Pulmonary artery endothelial cell (primary cell): ENCODE results near the gene HS3ST3A1. TPM values are rescaled to one million over a fixed set of nuclear protein-coding genes. Genes with fewer than 3 reads are reported as not detected.
"Not testable (repeated sequence)": the region's sequence is repeated elsewhere in the genome, so short reads cannot be mapped to it uniquely, and the experiment has no call there.

Experiments used
- DNase-seq: peaks from one replicate; pipeline ENCODE4 v3.0.0-alpha.2; 2011; ENCODE audit warnings: low read depth, low spot score
- total RNA-seq: library from RNA; depleted of rRNA; stranded (reverse); fragments of >200 nt; gene quantifications from 2 replicates; pipeline ENCODE4 v1.2.3, GENCODE V29; 2014

Gene HS3ST3A1
- total RNA-seq, 1 donor from 2014 or later = not detected

DNA sequence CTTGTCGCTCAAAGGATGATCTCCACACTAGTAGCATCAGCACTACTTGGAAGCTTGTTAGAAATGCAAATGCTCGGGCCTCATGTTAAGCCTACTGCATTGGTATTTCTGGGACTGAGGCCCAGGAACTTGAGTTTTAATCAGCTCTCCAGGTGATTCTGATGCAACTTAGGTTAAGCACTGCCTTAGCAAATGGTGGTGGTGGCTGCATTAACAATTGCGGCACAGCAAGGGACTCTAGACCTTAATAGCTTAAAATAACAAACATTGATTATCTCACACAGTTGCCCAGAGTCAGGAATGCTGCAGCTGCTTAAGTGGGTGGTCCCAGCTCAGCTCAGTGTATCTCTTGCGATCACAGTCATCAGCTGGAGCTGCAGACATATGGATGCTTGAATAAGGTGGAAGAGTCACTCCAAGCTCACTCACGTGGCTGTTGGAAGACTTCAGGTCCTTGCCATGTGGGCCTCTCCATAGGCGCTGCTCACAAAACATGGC is 25.8 kb downstream of the HS3ST3A1 start:
- DNase-seq = no peak

DNA sequence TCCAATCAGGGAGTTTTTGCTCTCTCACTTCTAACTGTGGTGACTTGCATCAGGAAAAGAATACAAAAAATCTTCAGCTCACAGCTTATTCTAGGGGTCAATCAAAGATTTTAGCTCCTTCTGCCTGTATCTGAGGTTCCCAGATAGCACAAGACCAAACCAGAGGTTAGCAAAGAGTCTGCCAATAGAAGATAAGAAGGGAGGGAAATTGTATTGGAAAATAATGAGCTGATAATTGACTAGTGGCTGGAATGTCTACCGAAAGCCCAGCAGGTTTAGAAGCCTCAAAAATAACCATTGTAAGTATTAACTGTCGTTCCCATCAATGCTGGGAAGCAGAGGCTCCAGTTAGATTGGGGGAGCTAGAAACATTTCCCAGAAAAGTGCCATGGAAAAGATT is 26.3 kb downstream of the HS3ST3A1 start:
- no peak for DNase-seq

GRCh38 chr17:13572581-13572980 is 29.1 kb downstream of the HS3ST3A1 start:
- DNase-seq = no peak

DNA sequence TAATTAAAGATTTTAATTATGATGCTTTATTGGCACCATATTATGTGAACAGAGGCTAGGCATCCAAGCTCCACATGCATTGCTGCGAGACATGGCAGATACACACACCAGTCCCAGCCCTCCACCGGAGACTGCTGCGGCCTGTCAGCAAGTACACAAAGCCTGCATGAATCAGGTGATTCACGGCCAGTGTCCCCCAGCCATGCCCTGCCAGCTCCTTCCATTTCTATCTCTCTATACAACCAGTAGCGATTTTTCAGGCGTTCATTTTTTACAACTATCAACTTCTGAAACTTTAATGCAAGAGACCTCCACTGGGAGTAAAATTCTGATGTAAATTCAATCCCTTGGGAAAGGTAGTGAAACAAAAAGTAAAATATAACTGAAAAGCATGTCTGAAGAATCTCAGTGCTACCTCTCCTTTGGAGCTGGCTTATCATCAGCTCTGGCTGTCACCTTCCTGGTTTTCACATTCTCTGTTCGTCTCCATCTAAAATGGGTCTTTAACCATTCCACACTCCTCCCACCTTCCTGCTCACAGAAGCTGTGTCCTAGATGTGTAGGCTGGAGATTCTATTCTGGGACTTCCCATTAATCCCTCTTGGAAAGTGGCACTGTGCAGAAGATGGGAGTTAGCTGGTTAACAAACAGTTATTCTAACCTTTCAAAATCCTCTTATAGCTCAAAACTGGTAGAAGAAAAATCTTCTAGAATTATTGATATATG is 32.2 kb downstream of the HS3ST3A1 start:
- no peak for DNase-seq

DNA sequence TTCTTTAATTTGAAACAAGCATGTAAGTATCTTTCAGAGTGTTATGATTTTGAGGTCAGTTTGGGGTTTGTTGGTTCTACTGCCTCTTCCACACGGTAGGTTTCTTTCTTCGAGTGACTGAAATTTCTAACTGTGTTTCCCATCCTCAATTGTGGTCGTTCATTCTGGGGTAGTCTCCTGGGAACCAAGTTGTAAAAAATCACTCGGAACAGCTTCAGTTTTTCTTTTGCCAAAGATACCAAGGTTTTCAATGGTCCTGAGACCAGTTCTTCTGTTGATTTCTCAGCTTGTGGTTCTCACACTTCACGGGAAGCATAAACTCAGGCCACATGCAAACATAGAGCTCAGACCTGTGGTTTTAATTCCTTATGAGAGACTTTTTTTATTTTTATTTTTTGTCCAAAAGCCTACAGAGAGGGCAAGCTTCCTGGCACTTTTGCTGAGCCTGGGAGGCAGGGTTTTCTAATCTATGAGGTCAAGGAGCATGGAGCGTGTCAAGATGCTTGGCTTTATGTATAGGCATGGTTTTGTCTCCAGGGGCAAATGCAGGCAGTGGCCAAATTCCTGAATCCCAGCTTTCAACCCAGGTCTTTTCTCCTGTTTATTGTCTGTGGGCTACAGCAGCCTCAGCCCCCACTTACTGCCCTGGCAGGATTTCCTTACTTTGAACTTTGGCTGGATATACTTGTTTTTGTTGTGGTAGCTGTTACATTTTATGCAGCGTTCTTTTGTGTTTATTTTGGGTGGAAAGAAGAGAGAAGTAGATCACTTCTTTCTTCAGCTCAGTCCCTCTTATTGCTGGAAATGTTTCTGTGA is 32.9 kb downstream of the HS3ST3A1 start:
- no peak for DNase-seq

- no peak for DNase-seq
Measured at GRCh38 chr17:13563866-13564265, 37.9 kb downstream of the HS3ST3A1 start.

DNA sequence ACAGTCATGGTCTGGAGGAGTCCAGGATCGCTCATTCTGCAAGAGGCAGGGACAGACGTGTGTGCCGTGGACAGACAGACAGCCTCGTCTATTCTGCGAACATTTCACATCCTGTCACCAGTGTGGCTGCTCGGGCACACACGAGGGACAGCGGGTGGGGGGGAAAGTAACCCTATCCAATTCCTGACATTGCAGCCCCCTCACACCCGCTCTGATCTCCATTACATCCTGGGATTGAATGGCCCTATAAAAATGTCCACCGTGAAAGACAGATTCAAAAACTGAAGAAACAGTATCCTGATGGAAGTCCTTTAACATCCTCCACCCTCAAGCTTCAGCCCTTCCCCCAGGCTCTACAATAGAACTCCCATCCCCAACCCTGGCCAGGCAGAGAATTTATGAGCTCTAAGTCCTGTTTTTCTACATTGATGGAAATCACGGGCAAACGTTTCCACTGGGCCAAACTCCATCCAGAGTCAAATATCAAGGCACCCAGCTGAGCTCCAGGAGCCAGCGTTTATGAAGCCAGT is 39.4 kb downstream of the HS3ST3A1 start:
- DNase-seq = no peak

DNA sequence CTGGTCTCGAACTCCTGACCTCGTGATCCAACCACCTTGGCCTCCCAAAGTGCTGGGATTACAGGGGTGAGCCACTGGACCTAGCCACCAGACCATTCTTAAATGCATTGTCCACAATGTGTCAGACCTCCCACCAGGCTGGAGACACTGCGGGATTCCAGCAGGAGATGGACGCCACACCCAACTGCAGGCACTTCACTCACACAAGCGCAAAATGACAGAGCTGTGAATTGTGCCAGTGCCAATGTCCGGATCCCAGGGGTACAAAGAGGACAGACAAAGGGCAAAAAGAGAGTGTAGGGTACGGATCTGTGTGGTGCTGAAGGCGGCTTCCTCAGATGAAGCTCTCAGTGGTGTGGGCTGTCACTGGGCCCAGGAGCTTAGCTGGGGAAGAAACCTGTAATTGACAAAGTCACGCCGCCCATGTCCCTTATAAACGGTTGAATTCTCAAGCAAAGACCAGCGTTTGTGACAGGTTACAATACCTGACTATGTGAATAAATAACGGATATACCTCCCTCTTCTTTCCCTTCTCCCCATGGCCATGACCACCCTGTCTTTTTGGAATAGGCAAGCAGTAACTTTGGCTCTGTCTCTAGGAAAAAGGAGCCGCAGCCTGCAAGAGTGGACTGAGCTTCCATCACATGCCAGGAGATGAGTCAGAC is 40.0 kb downstream of the HS3ST3A1 start:
- no peak for DNase-seq

DNA sequence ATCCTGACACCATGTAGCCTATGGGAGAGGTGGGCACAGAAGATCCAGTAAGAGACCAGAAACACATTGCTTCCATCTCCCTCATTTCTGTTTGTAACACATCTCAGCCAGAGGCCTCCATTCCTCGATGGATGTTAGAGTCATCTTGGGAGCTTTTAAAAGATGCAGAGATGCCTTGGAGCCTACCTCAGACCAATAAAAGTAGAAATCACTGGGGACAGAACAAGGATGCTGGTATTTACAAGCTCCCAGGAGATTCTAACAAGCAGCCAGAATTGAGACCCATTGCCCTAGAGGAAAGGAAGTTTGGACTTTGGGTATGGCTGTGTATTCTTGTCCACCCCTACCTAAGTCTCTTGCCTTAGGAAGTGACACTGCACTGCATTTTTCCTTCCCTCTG is 40.8 kb downstream of the HS3ST3A1 start:
- no peak for DNase-seq

DNA sequence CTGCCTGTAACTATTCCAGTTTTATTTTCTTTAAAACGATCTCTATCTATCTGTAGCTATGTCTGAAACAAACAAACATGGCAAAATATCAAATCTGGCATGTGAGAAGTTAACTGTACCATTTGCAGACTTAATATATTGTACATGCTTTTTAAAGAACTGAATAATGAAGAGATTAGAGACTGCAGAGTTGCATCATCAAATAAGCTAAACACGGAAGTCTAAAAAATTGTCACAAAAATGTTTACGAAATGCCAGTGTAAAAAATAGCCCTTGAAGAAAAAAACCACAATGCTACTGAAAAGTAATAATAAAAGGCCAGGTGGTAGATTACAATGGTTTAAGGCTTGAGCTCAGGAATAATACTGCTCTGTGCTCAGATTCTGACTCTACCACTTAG is 43.1 kb downstream of the HS3ST3A1 start:
- DNase-seq = no peak

DNA sequence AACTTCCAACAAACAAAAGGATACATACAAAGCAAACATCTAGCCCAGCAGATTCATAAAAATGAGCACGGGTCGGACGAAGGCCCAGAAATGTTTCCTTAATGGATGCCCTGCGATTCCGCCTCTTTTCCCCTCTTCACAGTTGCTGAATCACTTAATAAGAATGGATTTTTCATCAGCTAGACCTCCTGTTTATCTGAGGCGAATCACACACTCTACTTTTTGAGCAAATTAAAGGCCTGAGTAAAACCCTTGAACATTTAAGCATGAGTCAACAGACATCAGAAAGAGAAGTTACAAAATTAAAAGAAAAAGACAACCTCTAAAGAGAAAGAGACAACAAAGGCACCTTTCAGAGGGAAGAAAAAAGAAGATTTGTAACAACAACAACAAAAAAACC is 44.7 kb downstream of the HS3ST3A1 start:
- DNase-seq = no peak

GRCh38 chr17:13554231-13554630 is 47.5 kb downstream of the HS3ST3A1 start:
- DNase-seq = no peak

GRCh38 chr17:13550291-13550690 is 51.4 kb downstream of the HS3ST3A1 start:
- DNase-seq = no peak

DNA sequence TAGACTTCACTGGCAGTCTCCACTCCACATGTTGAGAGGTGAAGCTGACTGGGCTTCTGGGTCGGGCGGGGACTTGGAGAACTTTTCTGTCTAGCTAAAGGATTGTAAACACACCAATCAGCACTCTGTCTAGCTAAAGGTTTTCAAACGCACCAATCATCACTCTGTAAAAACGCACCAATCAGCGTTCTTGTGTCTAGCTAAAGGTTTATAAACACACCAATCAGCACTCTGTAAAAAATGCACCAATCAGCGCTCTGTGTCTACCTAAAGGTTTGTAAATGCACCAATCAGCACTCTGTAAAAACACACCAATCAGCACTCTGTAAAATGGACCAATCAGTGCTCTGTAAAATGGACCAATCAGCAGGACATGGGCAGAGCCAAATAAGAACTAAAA is 53.2 kb downstream of the HS3ST3A1 start:
- not testable (repeated sequence) for DNase-seq

- no peak for DNase-seq
Measured at GRCh38 chr17:13546851-13547250, 54.9 kb downstream of the HS3ST3A1 start.

DNA sequence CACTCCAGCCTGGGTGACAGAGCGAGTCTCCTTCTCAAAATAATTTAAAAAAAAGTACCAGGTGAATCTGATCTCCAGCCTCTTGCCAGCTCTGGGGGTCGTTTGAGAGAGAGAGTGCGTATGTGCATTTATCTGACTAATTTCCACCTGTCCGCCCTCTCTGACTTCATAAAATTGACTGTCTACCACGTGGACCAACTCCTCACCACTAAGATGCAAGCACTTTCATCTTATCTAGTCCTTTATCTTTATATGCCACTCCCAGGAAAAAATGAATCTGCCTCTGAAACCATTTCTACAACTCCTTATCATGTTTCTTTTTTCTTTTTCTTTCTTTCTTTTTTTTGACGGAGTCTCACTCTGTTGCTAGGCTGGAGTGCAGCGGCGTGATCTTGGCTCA is 55.8 kb downstream of the HS3ST3A1 start:
- no peak for DNase-seq

DNA sequence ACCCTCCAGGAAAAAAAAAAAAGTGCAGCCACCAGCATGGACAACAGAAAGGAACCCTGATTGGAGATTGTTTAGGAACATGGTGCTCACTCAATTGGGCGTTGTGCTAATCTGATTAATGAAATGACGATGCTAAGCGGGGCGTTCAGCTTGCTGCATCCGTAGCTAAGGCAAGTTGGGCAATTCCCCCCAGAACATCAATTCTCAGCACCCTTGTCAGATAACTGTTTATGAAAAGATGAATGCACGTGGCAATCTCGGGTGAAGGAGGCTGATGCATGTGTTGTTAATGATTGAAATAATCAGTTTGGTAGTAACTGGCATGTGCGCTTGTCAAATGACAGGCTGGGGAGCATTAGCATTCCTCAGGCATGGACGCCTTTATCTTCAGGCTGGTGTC is 57.0 kb downstream of the HS3ST3A1 start:
- DNase-seq = no peak

- DNase-seq = no peak
Measured at GRCh38 chr17:13544292-13544691, 57.4 kb downstream of the HS3ST3A1 start.

- DNase-seq = no peak
Measured at GRCh38 chr17:13542636-13543035, 59.1 kb downstream of the HS3ST3A1 start.

DNA sequence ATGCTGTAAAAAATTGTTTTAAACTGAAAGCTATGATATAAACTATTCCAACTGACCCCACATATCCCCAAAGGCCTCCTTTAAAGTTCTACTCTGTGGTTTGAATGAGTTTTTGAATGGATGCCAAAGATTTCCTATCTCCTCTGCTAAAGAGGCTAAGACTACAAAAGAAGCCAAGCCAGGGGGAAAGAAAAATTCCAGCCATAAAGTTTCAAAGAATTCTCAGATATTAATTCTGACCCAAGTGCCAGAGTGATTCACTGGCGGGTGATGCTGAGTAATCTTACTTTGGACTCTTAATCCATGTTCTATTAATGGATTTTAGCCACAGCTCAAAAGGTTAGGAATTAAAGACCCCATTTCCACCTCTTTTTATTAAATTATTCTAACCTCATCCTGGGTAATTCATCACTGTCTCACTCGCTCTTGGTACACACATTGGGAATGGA is 60.7 kb downstream of the HS3ST3A1 start:
- no peak for DNase-seq

GRCh38 chr17:13540546-13540945 is 61.2 kb downstream of the HS3ST3A1 start:
- DNase-seq = no peak

- no peak for DNase-seq
Measured at GRCh38 chr17:13539421-13539820, 62.3 kb downstream of the HS3ST3A1 start.
